ENCODE measurements around the gene PLEKHA1.

PLEKHA1 gene

GRCh38 chr10:122404576-122404975 is 30.1 kb downstream of the PLEKHA1 start:
- DNase-seq (ENCODE audit: low read depth in 1 of 2, low spot score in 1 of 2) = no peak
- no peak overlapping the region for H3K4me3 ChIP-seq (replicated peaks; ENCODE audit: insufficient read depth, low read length)

DNA sequence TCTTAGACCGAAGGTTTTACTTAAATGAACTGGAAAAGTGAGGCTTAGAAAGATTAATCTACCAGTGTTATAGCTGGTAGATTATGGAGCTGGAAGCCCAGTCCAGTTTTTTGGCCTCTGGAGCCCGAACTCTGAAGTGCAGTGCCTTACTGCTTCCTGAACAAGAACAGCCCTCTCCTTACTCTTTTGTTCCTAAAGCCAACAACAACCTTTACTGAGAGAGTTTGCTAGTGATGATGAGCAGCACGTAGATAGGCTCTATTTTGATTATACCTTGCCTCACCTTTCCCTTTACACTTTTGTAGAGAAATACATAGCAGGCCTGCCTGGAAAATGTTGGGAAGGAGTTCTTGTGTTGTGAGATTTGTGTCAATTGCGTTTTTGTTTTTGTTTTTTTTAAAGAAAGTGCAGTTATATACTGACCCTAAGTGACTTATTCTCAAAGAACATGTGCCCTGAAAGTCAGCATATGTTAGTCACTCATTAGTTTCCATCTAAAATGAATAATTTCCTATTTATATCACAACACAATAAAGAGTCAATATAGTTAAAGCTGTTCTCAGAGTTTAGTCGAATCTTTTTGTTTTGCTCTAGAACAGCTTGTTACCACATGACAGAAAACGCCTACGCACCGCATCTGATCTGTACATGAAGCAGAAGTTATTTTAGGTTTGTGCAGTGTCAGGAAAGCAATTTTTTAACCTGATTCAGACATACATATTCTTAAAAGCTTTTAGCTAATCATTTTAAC is 33.0 kb downstream of the PLEKHA1 start:
- H3K27me3 ChIP-seq (ENCODE audit: insufficient read depth, poor library complexity, severe bottlenecking) = no peaks in the 10 kb centered on the region
- no peak overlapping the region for H3K4me3 ChIP-seq (replicated peaks; ENCODE audit: insufficient read depth, low read length)
- DNase-seq (ENCODE audit: low read depth in 1 of 2, low spot score in 1 of 2) = no peak
- H3K27ac ChIP-seq (replicated peaks) = no peak overlapping the region
- no peak for TF ChIP-seq GABPA (IDR thresholded peaks at IDR 0.05; ENCODE audit: low read depth)
- no peak for TF ChIP-seq POLR2AphosphoS5 (IDR thresholded peaks at IDR 0.05; ENCODE audit: low read depth)
- TF ChIP-seq, protein P1, sequence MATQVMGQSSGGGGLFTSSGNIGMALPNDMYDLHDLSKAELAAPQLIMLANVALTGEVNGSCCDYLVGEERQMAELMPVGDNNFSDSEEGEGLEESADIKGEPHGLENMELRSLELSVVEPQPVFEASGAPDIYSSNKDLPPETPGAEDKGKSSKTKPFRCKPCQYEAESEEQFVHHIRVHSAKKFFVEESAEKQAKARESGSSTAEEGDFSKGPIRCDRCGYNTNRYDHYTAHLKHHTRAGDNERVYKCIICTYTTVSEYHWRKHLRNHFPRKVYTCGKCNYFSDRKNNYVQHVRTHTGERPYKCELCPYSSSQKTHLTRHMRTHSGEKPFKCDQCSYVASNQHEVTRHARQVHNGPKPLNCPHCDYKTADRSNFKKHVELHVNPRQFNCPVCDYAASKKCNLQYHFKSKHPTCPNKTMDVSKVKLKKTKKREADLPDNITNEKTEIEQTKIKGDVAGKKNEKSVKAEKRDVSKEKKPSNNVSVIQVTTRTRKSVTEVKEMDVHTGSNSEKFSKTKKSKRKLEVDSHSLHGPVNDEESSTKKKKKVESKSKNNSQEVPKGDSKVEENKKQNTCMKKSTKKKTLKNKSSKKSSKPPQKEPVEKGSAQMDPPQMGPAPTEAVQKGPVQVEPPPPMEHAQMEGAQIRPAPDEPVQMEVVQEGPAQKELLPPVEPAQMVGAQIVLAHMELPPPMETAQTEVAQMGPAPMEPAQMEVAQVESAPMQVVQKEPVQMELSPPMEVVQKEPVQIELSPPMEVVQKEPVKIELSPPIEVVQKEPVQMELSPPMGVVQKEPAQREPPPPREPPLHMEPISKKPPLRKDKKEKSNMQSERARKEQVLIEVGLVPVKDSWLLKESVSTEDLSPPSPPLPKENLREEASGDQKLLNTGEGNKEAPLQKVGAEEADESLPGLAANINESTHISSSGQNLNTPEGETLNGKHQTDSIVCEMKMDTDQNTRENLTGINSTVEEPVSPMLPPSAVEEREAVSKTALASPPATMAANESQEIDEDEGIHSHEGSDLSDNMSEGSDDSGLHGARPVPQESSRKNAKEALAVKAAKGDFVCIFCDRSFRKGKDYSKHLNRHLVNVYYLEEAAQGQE (IDR thresholded peaks at IDR 0.05; ENCODE audit: insufficient replicate concordance, low read depth) = no peak
- no peak for TF ChIP-seq SPI1 (IDR thresholded peaks at IDR 0.05; ENCODE audit: borderline replicate concordance, low read depth)
- TF ChIP-seq CTCF (IDR thresholded peaks at IDR 0.05; ENCODE audit: insufficient read depth, low read length) = no peak

More at GRCh38 chr10:122404576-122404975, 30.1 kb downstream of the PLEKHA1 start:
- TF ChIP-seq GABPA (IDR thresholded peaks at IDR 0.05; ENCODE audit: low read depth) = no peak
- TF ChIP-seq POLR2AphosphoS5 (IDR thresholded peaks at IDR 0.05; ENCODE audit: low read depth) = no peak
- no peak for TF ChIP-seq CTCF (IDR thresholded peaks at IDR 0.05; ENCODE audit: insufficient read depth, low read length)
- Histone ChIP-seq H3K27ac (replicated peaks) (no peak overlapping the region), H3K27me3 (ENCODE audit: insufficient read depth, poor library complexity, severe bottlenecking) (no peaks in the 10 kb centered on the region)

DNA sequence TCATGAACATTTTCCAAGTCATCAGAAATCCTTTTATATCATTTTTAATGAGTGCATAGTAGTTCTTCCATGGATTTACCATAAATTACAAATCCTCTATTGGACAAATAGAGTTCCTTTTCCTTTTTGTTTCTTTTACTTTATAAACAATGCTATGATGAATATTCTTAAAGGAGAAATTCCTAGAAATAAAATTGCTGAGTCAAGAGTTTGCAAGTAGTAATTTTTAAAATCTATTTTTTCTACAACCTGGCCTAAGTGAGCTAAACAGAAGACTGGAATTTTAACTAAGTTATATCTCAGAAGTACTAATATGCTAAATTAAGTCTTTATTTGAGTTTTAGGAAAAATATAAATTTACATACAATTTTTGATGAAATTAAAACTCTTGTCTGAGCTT is 38.8 kb downstream of the PLEKHA1 start:
- TF ChIP-seq CTCF (IDR thresholded peaks at IDR 0.05; ENCODE audit: insufficient read depth, low read length) (no peak), POLR2AphosphoS5 (IDR thresholded peaks at IDR 0.05; ENCODE audit: low read depth) (no peak), SPI1 (IDR thresholded peaks at IDR 0.05; ENCODE audit: borderline replicate concordance, low read depth) (no peak), GABPA (IDR thresholded peaks at IDR 0.05; ENCODE audit: low read depth) (no peak)
- TF ChIP-seq, protein P1 (IDR thresholded peaks at IDR 0.05; ENCODE audit: insufficient replicate concordance, low read depth) = no peak
- H3K4me3 ChIP-seq (replicated peaks; ENCODE audit: insufficient read depth, low read length) = no peak overlapping the region
- DNase-seq (ENCODE audit: low read depth in 1 of 2, low spot score in 1 of 2) = no peak

More for the DNA sequence above, 38.8 kb downstream of the PLEKHA1 start:
- no peaks in the 10 kb centered on the region for H3K27me3 ChIP-seq (ENCODE audit: insufficient read depth, poor library complexity, severe bottlenecking)
- no peak overlapping the region for H3K27ac ChIP-seq (replicated peaks)

Measured in HL-60 (cell line).